Neuronal stem cell (in vitro differentiated cells): ENCODE data around the gene CAVIN2.

Experiments used
- DNase-seq: peaks from one replicate; pipeline ENCODE4 v3.0.0-alpha.2; 2013; ENCODE audit warnings: low spot score
- H2AFZ ChIP-seq: one replicate; pipeline ENCODE4 v1.6.1; 2013; ENCODE audit warnings: mild to moderate bottlenecking, low read length, inconsistent platforms
- H2AK5ac ChIP-seq: 2 replicates; pipeline ENCODE4 v1.6.1; 2013; ENCODE audit warnings: low read depth, mild to moderate bottlenecking, inconsistent platforms, low read length, moderate library complexity, mixed read lengths
- H2BK120ac ChIP-seq: 2 replicates; pipeline ENCODE4 v1.6.1; 2013; ENCODE audit warnings: low read depth, mild to moderate bottlenecking, inconsistent platforms, low read length, moderate library complexity, mixed read lengths
- H2BK12ac ChIP-seq: one replicate; pipeline ENCODE4 v1.6.1; 2013; ENCODE audit warnings: low read length, inconsistent platforms
- H2BK15ac ChIP-seq: 2 replicates; pipeline ENCODE4 v1.6.1; 2013; ENCODE audit warnings: mild to moderate bottlenecking, low read length, inconsistent platforms, mixed read lengths
- H2BK5ac ChIP-seq: one replicate; pipeline ENCODE4 v1.6.1; 2013; ENCODE audit warnings: inconsistent platforms, mild to moderate bottlenecking, low read length, moderate library complexity
- H3K14ac ChIP-seq: one replicate; pipeline ENCODE4 v1.6.1; 2013; ENCODE audit warnings: low read length, inconsistent platforms
- H3K18ac ChIP-seq: 2 replicates; pipeline ENCODE4 v1.6.1; 2013; ENCODE audit warnings: low read length, inconsistent platforms
- H3K23ac ChIP-seq: 2 replicates; pipeline ENCODE4 v1.6.1; 2013; ENCODE audit warnings: low read depth, mild to moderate bottlenecking, mixed read lengths, low read length, inconsistent platforms; ENCODE audit not compliant: poor library complexity
- H3K27ac ChIP-seq: replicated peaks from 3 replicates; pipeline ENCODE4 v1.5.1; 2013; ENCODE audit warnings: low read length, inconsistent platforms
- H3K27me3 ChIP-seq, 3 experiments: 2 replicates each; pipeline ENCODE4 v1.6.1; 2013; ENCODE audit warnings: low read length in 3 of 3, mild to moderate bottlenecking in 2 of 3, inconsistent platforms in 1 of 3, low read depth in 1 of 3, mixed read lengths in 1 of 3, moderate library complexity in 1 of 3; ENCODE audit not compliant: control insufficient read depth in 3 of 3, insufficient read depth in 3 of 3
- H3K36me3 ChIP-seq, 2 donors: replicated peaks in 1 of 2; 2 replicates each; pipeline ENCODE4 v1.6.1; 2013; ENCODE audit warnings: low read length in 2 of 2; ENCODE audit not compliant: control insufficient read depth in 2 of 2, insufficient read depth in 2 of 2
- H3K4ac ChIP-seq: 2 replicates; pipeline ENCODE4 v1.6.1; 2013; ENCODE audit warnings: inconsistent platforms, mild to moderate bottlenecking, low read length, moderate library complexity
- H3K4me1 ChIP-seq, 2 donors: 1 replicate in 1 of 2; 2 replicates in 1 of 2; pipeline ENCODE4 v1.6.1; 2013; ENCODE audit warnings: low read length in 2 of 2, low read depth in 1 of 2; ENCODE audit not compliant: control insufficient read depth in 2 of 2, insufficient read depth in 1 of 2
- H3K4me2 ChIP-seq: one replicate; pipeline ENCODE4 v1.6.1; 2013; ENCODE audit warnings: mild to moderate bottlenecking, low read length, inconsistent platforms; ENCODE audit not compliant: insufficient read depth, poor library complexity, severe bottlenecking
- H3K4me3 ChIP-seq, 2 donors: 2 replicates each; pipeline ENCODE4 v1.5.1; 2013; ENCODE audit warnings: low read length in 2 of 2, mild to moderate bottlenecking in 2 of 2, inconsistent platforms in 1 of 2, moderate library complexity in 1 of 2
- H3K79me1 ChIP-seq: one replicate; pipeline ENCODE4 v1.6.1; 2013; ENCODE audit warnings: low read depth, mild to moderate bottlenecking, inconsistent platforms, low read length, moderate library complexity
- H3K9ac ChIP-seq: one replicate; pipeline ENCODE4 v1.6.1; 2013; ENCODE audit warnings: mild to moderate bottlenecking, low read depth, low read length, inconsistent platforms; ENCODE audit not compliant: poor library complexity
- H3K9me3 ChIP-seq, 2 donors: replicated peaks in 1 of 2; 2 replicates each; pipeline versions ENCODE3 to v1.6.1; 2013; ENCODE audit warnings: low read length in 2 of 2, mild to moderate bottlenecking in 2 of 2, inconsistent platforms in 1 of 2, low read depth in 1 of 2, mixed read lengths in 1 of 2, moderate library complexity in 1 of 2; ENCODE audit not compliant: control insufficient read depth in 2 of 2, insufficient read depth in 1 of 2
- H4K8ac ChIP-seq: one replicate; pipeline ENCODE4 v1.6.1; 2013; ENCODE audit warnings: low read depth, mild to moderate bottlenecking, inconsistent platforms, low read length, moderate library complexity
- H4K91ac ChIP-seq: one replicate; pipeline ENCODE4 v1.6.1; 2013; ENCODE audit warnings: low read length, low read depth, mild to moderate bottlenecking, inconsistent platforms; ENCODE audit not compliant: poor library complexity
- WGBS, 2 donors: extraction: QIAGEN DNeasy Blood & Tissue Kit; methylation state at CpG; one replicate each; pipeline ENCODE4 v1.1.7; 2013; ENCODE audit warnings: missing lambda C conversion rate in 2 of 2, mixed read lengths in 1 of 2; ENCODE audit not compliant: insufficient read length in 2 of 2, insufficient replicate concordance in 1 of 2; ENCODE audit errors: extremely low coverage in 2 of 2; 5-methylcytosine and 5-hydroxymethylcytosine counted together

The CAVIN2 gene

GRCh38 chr2:191799526-191799925, 47.4 kb downstream of the CAVIN2 start:
- no peak overlapping the region for H2BK12ac ChIP-seq
- H3K36me3 ChIP-seq: no peaks in the 10 kb centered on the region
- H3K14ac ChIP-seq: no peak overlapping the region
- no peak overlapping the region for H3K4me2 ChIP-seq
- H3K18ac ChIP-seq: no peak overlapping the region
- DNase-seq: no peak
- H2BK120ac ChIP-seq: no peak overlapping the region
- no peak overlapping the region for H4K91ac ChIP-seq
- no peak overlapping the region for H3K27ac ChIP-seq
- no peak overlapping the region for H2BK5ac ChIP-seq
- H3K9ac ChIP-seq: no peak overlapping the region
- H3K4me1 ChIP-seq: no peaks in the 10 kb centered on the region
- no peaks in the 10 kb centered on the region for H3K9me3 ChIP-seq
- no peak overlapping the region for H2BK15ac ChIP-seq
- no peaks in the 10 kb centered on the region for H3K27me3 ChIP-seq
- no peak overlapping the region for H2AFZ ChIP-seq
- no CpG with 5 or more reads among the region's 2 CpGs for WGBS, 2 donors
- no peak overlapping the region for H4K8ac ChIP-seq
- no peak overlapping the region for H3K23ac ChIP-seq
- no peak overlapping the region for H3K4ac ChIP-seq
- no peak overlapping the region for H3K4me3 ChIP-seq
- H3K79me1 ChIP-seq: no peaks in the 10 kb centered on the region
- no peak overlapping the region for H2AK5ac ChIP-seq

- H3K14ac ChIP-seq: no peak overlapping the region
- no peaks in the 10 kb centered on the region for H3K36me3 ChIP-seq
- H3K18ac ChIP-seq: no peak overlapping the region
- no peak overlapping the region for H3K4ac ChIP-seq
- no peak overlapping the region for H3K27ac ChIP-seq
- no peaks in the 10 kb centered on the region for H3K79me1 ChIP-seq
- no peak overlapping the region for H2AFZ ChIP-seq
- no peaks in the 10 kb centered on the region for H3K27me3 ChIP-seq
- H4K91ac ChIP-seq: no peak overlapping the region
- H3K9me3 ChIP-seq: no peaks in the 10 kb centered on the region
- H2BK120ac ChIP-seq: no peak overlapping the region
- H2BK12ac ChIP-seq: no peak overlapping the region
- H3K23ac ChIP-seq: no peak overlapping the region
- no peaks in the 10 kb centered on the region for H3K4me1 ChIP-seq
- DNase-seq: no peak
- no peak overlapping the region for H2AK5ac ChIP-seq
- H3K9ac ChIP-seq: no peak overlapping the region
- no peak overlapping the region for H2BK15ac ChIP-seq
- no peak overlapping the region for H2BK5ac ChIP-seq
- WGBS, 2 donors: no CpG with 5 or more reads among the region's 2 CpGs
- no peak overlapping the region for H4K8ac ChIP-seq
- H3K4me2 ChIP-seq: no peak overlapping the region
- no peak overlapping the region for H3K4me3 ChIP-seq
Observed at GRCh38 chr2:191797942-191798876, 48.7 kb downstream of the CAVIN2 start.

GRCh38 chr2:191797500-191797899, 49.4 kb downstream of the CAVIN2 start:
- Histone ChIP-seq H4K91ac (no peak overlapping the region), H3K4me1 (no peaks in the 10 kb centered on the region), H2BK12ac (no peak overlapping the region), H2BK5ac (no peak overlapping the region), H3K18ac (no peak overlapping the region), H2BK15ac (no peak overlapping the region), H2BK120ac (no peak overlapping the region), H3K9ac (no peak overlapping the region), H3K27me3 (no peaks in the 10 kb centered on the region), H3K79me1 (no peaks in the 10 kb centered on the region), H2AFZ (no peak overlapping the region), H3K9me3 (no peaks in the 10 kb centered on the region), H4K8ac (no peak overlapping the region), H3K4ac (no peak overlapping the region), H3K23ac (no peak overlapping the region), H3K4me3 (no peak overlapping the region), H3K4me2 (no peak overlapping the region), H3K14ac (no peak overlapping the region), H3K36me3 (no peaks in the 10 kb centered on the region), H3K27ac (no peak overlapping the region), H2AK5ac (no peak overlapping the region)
- WGBS, 2 donors: no CpG with 5 or more reads among the region's 4 CpGs
- DNase-seq: no peak

DNA sequence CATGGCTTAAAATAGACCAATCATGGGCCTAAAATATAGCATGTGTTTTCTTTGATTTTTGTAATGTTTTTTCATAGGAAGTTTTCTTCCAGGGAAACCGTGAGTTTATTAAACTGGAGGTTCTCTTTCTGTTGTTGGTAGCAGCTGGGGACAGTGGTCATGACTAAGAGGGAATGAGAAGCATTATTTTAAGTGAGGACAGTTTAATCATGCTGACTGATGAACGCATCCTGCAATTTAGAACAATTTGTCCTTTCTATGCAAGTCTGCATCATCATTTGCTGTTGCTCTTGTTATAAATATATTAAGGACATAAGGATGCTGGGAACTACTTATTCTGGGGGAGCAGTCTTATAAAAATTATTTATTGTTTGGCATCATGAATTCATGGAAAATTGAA, 51.2 kb downstream of the CAVIN2 start:
- Histone ChIP-seq H3K4me1 (no peaks in the 10 kb centered on the region), H2BK12ac (no peak overlapping the region), H2AFZ (no peak overlapping the region), H3K9me3 (no peaks in the 10 kb centered on the region), H3K18ac (no peak overlapping the region), H3K4ac (no peak overlapping the region), H2BK15ac (no peak overlapping the region), H3K9ac (no peak overlapping the region), H3K79me1 (no peaks in the 10 kb centered on the region), H3K27me3 (no peaks in the 10 kb centered on the region), H3K27ac (no peak overlapping the region), H3K23ac (no peak overlapping the region), H4K8ac (no peak overlapping the region), H3K4me3 (no peak overlapping the region), H3K14ac (no peak overlapping the region), H3K36me3 (no peaks in the 10 kb centered on the region), H2AK5ac (no peak overlapping the region), H4K91ac (no peak overlapping the region), H2BK120ac (no peak overlapping the region), H3K4me2 (no peak overlapping the region), H2BK5ac (no peak overlapping the region)
- no CpG with 5 or more reads among the region's 2 CpGs for WGBS, 2 donors
- DNase-seq: no peak
